Measurements from ENCODE around the gene RPRD1A.
"Not testable (repeated sequence)": the region's sequence is repeated elsewhere in the genome, so short reads cannot be mapped to it uniquely, and the experiment has no call there.

The RPRD1A gene

DNA sequence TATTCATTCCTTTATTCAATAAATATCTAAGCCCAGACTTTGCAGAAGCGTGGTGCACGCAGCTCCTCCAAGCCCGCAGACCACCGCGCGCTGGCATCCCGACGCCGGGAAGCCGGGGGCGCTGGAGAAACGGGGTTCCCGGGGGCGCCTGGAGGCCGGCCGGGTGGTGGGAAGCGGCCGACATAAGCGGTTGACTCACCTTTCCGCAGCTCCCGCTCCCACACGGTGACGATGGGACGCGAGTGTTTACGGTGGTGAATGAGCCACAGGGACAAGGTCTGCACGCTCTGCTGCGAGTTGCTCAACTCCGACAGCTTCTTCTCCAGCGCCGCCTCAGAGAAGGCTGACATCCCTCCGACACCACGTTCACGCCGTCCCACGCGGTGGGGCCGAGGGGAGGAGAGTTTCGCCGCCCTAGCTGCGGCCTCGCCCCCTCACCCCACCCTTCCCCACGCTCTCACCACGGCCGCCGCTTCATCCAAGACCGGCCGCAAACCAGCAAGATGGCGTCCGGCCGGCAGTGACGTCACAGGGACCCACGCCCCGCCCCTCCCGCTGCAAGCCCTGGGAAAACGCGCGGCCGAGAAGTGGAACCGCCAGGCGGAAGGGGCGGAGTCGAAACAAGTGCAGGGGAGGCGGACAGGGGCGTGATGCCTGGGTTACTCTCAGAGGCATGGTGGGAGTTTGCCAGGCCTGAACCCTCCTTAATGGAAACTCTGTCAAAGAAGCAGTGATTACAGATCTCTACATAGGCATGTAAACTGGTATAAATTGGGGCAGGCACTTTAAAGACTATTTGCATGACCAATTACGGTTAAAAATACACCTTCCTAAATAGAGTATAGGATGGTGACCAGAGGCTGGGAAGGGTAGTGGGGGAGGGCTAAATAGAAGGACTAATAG, at the start of gene RPRD1A:
TSS of gene RPRD1A (minus strand) at position 505 of the 903 bp plus-strand sequence. CDS start at position 350, 155 bp downstream.
- DNase-seq (ENCODE audit: low read depth) = peak; percentile 94

DNA sequence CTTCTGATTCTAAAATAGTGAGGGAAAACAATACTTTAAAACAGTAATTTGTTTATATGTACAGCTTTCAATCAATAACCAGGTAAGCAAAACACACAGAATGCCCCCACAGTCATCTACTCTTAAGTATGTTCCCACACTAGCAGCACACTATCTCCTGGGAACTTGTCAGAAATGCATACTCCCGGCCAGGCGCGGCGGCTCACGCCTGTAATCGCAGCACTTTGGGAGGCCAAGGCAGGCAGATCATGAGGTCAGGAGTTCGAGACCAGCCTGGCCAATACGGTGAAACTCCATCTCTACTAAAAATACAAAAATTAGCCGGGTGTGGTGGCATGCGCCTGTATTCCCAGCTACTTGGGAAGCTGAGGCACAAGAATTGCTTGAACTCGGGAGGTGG, 49.4 kb upstream of the RPRD1A start:
- DNase-seq (ENCODE audit: low read depth) = not testable (repeated sequence)

GRCh38 chr18:36114738-36115137, 47.4 kb upstream of the RPRD1A start:
- DNase-seq (ENCODE audit: low read depth) = no peak

DNA sequence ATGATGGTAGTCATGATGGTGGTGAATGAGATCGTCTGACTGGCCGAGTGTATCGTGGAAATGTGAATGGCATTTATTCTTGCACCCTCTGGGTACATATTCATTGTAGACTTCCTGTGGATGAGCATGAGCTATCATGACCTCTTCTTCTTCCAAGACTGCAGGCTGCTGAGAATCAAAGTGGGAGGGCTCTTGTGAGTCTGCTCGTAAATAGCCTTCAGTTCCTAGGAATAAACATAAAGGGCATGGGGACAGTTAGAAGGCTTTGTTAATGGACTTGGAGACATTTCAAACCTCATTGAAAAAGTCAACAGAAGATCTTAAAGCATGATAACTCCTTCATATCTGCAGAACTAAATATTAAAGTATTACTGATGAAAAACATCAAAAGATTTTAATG, 46.9 kb upstream of the RPRD1A start:
- no peak for DNase-seq (ENCODE audit: low read depth)

DNA sequence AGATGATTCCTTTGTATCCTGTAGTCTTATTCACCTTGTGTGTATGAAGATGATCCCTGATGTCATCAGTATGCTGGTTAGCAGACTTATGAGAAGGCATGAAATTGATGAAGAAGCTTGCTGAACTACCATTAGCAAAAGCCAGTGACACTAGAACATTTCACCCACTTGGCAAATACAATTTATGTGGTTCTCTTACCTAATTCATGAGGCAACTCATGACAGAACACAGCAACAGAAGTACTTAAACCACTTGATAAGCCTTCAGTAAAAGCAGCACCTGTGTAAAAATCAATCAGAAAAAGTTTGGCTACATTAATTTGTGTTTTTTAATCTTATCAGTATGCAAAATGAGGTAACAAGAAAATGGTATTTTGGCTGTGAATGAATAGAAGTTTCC, 44.9 kb upstream of the RPRD1A start:
- DNase-seq (ENCODE audit: low read depth) = no peak

- DNase-seq (ENCODE audit: low read depth) = no peak
Measured at GRCh38 chr18:36109737-36110136, 42.4 kb upstream of the RPRD1A start.

GRCh38 chr18:36108601-36109000, 41.2 kb upstream of the RPRD1A start:
- DNase-seq (ENCODE audit: low read depth) = no peak

DNA sequence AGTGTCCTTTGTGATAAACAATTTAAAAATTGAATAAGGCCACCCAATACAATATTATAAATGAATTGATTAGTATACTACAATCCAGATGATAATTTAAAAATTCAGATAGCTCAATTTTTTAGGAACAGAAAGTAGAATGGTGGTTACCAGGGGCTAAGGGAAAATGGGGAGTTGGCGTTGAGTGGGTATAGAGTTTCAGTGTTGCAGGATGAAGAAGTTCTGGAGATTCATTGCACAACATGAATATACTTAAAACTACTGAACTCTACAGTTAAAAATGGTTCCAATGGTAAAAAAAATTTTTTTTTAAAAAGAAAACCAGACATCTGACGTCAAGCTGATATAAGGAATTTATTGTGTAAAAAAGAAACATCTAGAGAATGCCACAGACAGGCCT, 40.8 kb upstream of the RPRD1A start:
- DNase-seq (ENCODE audit: low read depth) = no peak

GRCh38 chr18:36107477-36107876, 40.1 kb upstream of the RPRD1A start:
- no peak for DNase-seq (ENCODE audit: low read depth)

DNA sequence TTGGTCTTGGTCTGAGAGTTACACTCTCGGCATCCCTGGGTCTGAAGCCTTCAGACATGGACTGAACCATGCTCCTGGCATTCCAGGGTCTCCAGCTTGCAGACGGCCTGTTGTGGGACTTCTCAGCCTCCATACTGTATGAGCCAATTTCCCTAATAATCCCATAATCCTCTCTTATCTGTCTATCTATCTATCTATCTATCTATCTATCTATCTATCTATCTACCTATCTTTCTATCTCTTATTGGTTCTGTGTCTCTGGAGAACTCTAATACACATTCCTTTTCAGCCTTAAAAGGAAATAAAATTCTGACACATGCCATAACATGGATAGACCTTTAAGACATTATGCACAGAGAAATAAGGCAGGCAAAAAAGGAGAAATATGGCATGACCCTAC, 37.4 kb upstream of the RPRD1A start:
- DNase-seq (ENCODE audit: low read depth) = no peak

GRCh38 chr18:36101943-36102342, 34.6 kb upstream of the RPRD1A start:
- DNase-seq (ENCODE audit: low read depth) = no peak

GRCh38 chr18:36099311-36099710, 32.0 kb upstream of the RPRD1A start:
- DNase-seq (ENCODE audit: low read depth) = no peak

- no peak for DNase-seq (ENCODE audit: low read depth)
Measured at GRCh38 chr18:36096955-36097354, 29.6 kb upstream of the RPRD1A start.

- DNase-seq (ENCODE audit: low read depth) = no peak
Measured at GRCh38 chr18:36095936-36096519, 28.7 kb upstream of the RPRD1A start.

- no peak for DNase-seq (ENCODE audit: low read depth)
Measured at GRCh38 chr18:36094431-36094830, 27.1 kb upstream of the RPRD1A start.

DNA sequence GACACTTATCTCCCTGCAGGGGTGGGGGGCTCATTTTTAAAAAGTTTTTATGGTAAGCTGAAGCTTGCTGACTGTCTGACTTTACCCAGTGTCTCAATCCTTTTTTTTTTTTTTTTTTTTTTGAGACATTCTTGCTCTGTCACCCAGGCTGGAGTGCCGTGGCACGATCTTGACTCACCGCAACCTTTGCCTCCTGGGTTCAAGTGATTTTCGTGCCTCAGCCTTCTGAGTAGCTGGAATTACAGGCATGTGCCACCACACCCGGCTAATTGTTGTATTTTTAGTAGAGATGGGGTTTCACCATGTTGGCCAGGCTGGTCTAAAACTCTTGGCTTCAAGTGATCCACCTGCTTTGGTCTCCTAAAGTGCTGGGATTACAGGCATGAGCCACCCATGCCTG, 24.8 kb upstream of the RPRD1A start:
- not testable (repeated sequence) for DNase-seq (ENCODE audit: low read depth)

GRCh38 chr18:36089001-36089400, 21.6 kb upstream of the RPRD1A start:
- no peak for DNase-seq (ENCODE audit: low read depth)

DNA sequence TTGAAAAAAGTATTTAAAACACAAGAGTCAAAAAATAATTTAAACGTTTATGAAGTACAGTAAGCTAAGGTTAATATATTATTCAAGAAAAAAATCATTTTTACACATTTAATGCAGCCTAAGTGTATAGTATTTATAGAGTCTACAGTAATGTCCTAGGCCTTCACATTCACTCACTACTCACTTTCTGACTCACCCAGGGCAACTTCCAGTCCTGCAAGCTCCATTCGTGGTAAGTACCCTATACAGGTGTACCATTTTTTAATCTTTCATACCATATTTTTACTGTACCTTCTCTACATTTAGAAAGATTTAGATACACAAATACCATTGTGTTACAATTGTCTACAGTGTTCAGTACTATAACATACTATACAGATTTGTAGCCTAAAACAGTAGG, 20.9 kb upstream of the RPRD1A start:
- DNase-seq (ENCODE audit: low read depth) = no peak

- DNase-seq (ENCODE audit: low read depth) = no peak
Measured at GRCh38 chr18:36086186-36086585, 18.8 kb upstream of the RPRD1A start.

GRCh38 chr18:36085195-36085594, 17.8 kb upstream of the RPRD1A start:
- DNase-seq (ENCODE audit: low read depth) = no peak

DNA sequence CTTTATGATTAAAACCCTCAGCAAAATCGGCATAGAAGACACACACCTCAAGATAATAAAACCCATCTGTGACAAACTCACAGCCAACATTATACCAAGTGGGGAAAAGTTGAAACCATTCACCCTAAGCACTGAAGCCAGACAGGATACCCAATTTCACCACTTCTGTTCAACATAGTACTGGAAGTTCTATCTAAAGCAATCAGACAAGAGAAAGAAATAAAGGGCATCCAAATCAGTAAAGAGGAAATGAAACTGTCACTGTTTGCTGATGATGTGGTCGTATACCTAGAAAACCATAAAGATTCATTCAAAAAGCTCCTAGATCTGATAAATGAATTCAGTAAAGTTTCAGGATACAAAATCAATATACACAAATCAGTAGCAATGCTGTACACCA, 16.4 kb upstream of the RPRD1A start:
- DNase-seq (ENCODE audit: low read depth) = no peak

DNA sequence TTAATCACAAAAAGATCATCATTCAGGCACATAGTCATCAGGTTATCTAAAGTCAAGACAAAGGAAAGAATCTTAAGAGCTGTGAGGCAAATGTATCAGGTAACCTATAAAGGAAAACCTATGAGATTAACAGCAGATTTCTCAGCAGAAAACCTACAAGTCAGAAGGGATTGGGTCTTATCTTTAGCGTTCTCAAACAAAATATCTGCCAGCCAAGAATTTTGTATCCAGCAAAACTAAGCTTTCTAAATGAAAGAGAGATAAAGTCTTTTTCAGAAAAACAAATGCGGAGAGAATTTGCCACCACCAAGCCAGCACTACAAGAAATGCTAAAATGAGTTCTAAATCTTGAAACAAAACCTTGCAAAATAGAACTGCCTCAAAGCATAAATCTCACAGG, 13.8 kb upstream of the RPRD1A start:
- not testable (repeated sequence) for DNase-seq (ENCODE audit: low read depth)

DNA sequence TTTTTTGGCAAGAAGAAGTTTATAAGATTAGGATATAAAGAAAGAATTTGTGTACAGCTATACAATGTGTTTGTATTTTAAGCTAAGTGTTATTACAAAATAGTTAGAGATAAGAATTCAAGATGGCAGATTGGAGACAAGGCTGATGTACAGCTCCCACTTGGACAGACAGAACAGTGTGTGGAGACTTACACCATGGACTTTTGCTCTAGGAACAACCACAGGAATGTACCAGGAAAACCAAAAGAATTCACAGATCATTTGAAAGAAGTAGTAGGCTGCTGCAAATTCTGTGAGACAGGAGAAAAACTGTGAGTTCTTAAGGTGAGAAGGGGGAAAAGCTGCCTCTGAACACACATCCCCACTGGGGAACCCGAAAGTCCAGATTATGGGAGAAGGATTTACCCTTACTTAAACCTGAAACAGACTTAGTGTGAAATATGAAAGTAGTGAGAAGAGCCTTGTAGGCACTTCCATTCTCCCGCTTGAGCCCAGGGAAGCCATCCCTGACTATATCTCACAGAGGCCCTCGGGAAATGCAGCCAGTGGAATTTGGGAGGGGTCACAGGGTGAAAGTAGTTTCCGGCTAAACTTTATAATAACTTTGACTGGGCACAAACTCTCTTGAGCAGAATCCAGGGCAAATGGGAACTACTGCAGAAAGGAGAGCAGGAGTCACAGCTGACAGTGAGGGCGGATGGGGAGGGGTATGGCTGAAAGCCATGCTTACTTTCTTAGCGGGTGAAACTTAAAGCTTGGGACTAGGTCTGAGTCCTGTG, 11.6 kb upstream of the RPRD1A start:
- no peak for DNase-seq (ENCODE audit: low read depth)
